ENCODE data around the gene SIRT5.

DNA sequence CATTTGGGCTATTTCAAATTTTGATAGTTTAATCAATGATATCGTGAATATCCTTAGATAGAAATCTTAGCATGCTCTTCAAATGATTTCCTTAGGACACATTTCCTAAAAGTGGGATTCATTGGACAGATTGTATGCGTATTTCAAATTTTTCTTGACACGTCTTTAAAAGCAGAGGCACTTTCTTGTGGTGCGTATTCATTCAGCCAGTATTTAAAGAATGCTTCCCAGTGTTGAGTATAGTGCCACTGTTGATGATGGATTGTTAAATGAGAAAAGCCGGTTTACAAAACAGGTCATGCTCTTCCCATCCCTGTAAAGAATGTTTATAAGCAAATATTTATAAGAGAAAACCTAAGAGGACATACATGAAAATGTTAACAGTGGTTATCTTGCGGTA lies 25.6 kb downstream of the SIRT5 start:
- no peak for TF ChIP-seq POLR2AphosphoS5 (IDR thresholded peaks at IDR 0.05; ENCODE audit: low read depth, low read length)
- TF ChIP-seq POLR2A (IDR thresholded peaks at IDR 0.05; ENCODE audit: low read depth, low read length): no peak

Data from GM12892 (cell line).